DMS153 (cell line): ENCODE results near the gene BRINP2.

Source experiments
- DNase-seq: peaks from one replicate; lab custom pipeline; 2025; lab: John Stamatoyannopoulos, UW

The BRINP2 gene

GRCh38 chr1:177170756-177171535 lies at the start of gene BRINP2:
TSS of gene BRINP2 (plus strand) at chr1:177170958. CDS start at chr1:177229877, 58,919 bp downstream.
- DNase-seq = peak; percentile 63

- DNase-seq = no peak
These were observed 48.1 kb upstream of the BRINP2 start for GRCh38 chr1:177122461-177123251.

- no peak for DNase-seq
These were observed 46.0 kb upstream of the BRINP2 start for GRCh38 chr1:177124577-177125278.

GRCh38 chr1:177126267-177126666 lies 44.5 kb upstream of the BRINP2 start:
- no peak for DNase-seq

GRCh38 chr1:177128665-177129281 lies 42.0 kb upstream of the BRINP2 start:
- no peak for DNase-seq

GRCh38 chr1:177130451-177130945 lies 40.3 kb upstream of the BRINP2 start:
- DNase-seq = no peak

- DNase-seq = no peak
These were observed 39.0 kb upstream of the BRINP2 start for GRCh38 chr1:177131723-177132122.

- no peak for DNase-seq
These were observed 38.6 kb upstream of the BRINP2 start for GRCh38 chr1:177132141-177132540.

- no peak for DNase-seq
These were observed 36.7 kb upstream of the BRINP2 start for GRCh38 chr1:177133977-177134538.

- no peak for DNase-seq
These were observed 35.5 kb upstream of the BRINP2 start for GRCh38 chr1:177135250-177135649.

- no peak for DNase-seq
These were observed 32.9 kb upstream of the BRINP2 start for GRCh38 chr1:177137814-177138213.

GRCh38 chr1:177138347-177138746 lies 32.4 kb upstream of the BRINP2 start:
- DNase-seq = no peak

- no peak for DNase-seq
These were observed 28.7 kb upstream of the BRINP2 start for GRCh38 chr1:177142010-177142409.

- DNase-seq = no peak
These were observed 27.9 kb upstream of the BRINP2 start for GRCh38 chr1:177142791-177143271.

- no peak for DNase-seq
These were observed 25.4 kb upstream of the BRINP2 start for GRCh38 chr1:177145106-177146070.

- no peak for DNase-seq
These were observed 24.3 kb upstream of the BRINP2 start for GRCh38 chr1:177146499-177146898.

- DNase-seq = no peak
These were observed 8.5 kb upstream of the BRINP2 start for GRCh38 chr1:177162243-177162642.

- no peak for DNase-seq
These were observed 6.8 kb upstream of the BRINP2 start for GRCh38 chr1:177163844-177164379.

- no peak for DNase-seq
These were observed 6.2 kb upstream of the BRINP2 start, which contains the start of gene ASTN1 for GRCh38 chr1:177164380-177165068. TSS of gene ASTN1 (minus strand) at chr1:177164712. CDS start at chr1:177164676, 36 bp downstream.
